Measurements from ENCODE around the gene PM20D1.
"Not testable (repeated sequence)": the region's sequence is repeated elsewhere in the genome, so short reads cannot be mapped to it uniquely, and the experiment has no call there.

PM20D1 gene

DNA sequence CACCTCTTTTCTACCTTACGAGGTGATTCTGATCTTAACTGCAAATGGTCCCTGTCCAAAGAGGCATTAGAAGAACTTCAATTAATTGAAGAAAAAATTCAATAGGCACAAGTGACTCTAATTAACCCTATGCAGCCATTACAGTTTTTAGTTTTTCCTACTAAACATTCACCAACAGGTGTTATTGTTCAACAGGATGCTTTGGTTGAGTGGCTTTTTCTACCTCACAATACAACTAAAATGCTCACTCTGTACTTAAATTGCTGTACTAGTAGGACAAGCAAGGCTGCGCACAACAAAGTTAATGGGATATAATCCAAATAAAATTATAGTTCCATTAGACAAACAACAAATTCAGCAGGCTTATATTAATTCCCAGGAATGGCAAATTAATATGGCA is 11.6 kb upstream of the PM20D1 start:
- Mint-ChIP-seq H3K4me1 (peaks cover 4% of the 10 kb centered on the region), H3K9me3 (peaks cover 2% of the 10 kb centered on the region), H3K4me3 (no peak overlapping the region), H3K36me3 (no peaks in the 10 kb centered on the region), H3K27me3 (peaks cover 20% of the 10 kb centered on the region), H3K27ac (no peak overlapping the region)
- DNase-seq, result no peak
- CTCF ChIA-PET, result no interaction called here

DNA sequence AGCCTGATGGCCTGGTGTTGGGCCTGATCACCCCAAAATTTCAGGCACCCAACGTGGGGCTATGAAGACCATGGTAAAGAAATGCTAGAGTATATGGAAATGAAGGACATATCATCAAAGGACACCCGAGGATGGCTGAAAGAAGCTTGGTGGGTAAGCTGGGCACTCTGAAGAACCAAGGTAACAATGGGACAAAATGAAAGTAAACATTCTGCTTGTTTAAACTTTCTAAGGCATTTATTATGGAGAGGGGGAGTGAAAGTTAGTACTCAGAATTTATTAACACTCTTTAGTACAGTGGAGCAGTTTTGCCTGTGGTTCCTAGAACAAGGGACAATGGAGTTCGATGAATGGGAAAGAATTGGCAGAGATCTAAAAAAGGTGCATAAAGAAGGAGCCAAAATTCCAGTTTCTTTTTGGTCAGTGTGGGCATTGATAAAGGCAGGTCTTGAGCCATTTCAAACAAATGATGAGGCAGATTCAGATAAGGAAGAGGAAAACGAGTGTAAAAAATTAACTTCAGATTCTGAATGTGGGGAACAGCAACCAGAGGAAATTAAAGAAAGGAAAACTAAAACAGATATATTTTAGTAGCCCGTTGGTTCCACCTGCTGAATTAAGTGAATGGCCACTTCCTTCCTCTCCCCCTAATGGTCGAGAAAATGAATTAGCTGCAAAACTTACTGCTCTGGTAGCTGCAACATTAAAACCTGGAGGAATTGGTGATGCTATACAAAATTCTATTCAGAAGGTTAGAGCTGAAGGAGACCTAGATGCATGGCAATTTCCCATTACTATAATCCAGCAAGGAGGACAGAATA is 8.4 kb upstream of the PM20D1 start:
- Mint-ChIP-seq H3K27me3 (peaks cover 21% of the 10 kb centered on the region), H3K4me3 (no peak overlapping the region), H3K9me3 (peaks cover 11% of the 10 kb centered on the region), H3K36me3 (no peaks in the 10 kb centered on the region), H3K4me1 (peaks cover 4% of the 10 kb centered on the region), H3K27ac (no peak overlapping the region)
- CTCF ChIA-PET, result interaction anchor here (0.8 to 1.7 kb wide), 3 partner anchors 60 to 199 kb away, joined by 3 to 5 read pairs (median 4); no protein-coding TSS in a partner anchor
- DNase-seq, result no peak

DNA sequence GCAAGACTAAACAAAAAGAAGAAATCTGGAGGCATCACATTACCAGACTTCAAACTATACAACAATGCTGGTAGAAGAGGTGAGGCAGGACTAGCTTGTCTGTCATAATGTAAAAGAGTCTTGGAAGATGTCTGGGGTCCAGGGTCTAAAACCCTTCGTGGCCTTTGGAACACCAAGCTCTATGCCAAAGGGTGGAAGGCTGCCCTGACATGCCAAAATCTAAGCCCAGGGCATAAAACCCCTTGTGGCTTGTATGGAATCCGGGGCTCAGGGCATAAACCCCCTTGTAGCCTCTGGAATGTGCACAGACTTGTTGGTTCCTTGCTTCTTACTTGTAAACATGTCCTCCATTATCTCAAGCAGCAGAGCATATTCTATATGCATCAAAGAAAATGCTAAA is 7.6 kb upstream of the PM20D1 start:
- Mint-ChIP-seq H3K27me3 (peaks cover 20% of the 10 kb centered on the region), H3K9me3 (peaks cover 14% of the 10 kb centered on the region)
- DNase-seq, H3K4me1 Mint-ChIP-seq, H3K27ac Mint-ChIP-seq, H3K4me3 Mint-ChIP-seq, H3K36me3 Mint-ChIP-seq: not testable (repeated sequence)
- CTCF ChIA-PET, result interaction anchor here (1.7 kb wide), 1 partner anchor 199 kb away, joined by 5 read pairs; no protein-coding TSS in a partner anchor

DNA sequence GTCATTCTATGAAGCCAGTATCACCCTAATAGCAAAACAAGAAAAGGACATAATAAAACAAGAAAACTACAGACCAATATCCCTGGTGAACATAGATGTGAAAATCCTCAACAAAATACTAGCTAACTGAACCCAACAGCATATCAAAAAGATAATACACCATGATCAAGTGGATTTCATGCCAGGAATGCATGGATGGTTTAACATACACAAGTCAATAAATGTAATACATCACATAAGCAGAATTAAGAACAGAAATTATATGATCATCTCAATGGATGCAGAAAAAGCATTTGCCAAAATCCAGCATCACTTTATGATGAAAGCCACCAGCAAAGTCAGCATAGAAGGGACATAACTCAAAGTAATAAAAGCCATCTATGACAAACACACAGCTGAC is 6.5 kb upstream of the PM20D1 start:
- CTCF ChIA-PET, result no interaction called here
- Mint-ChIP-seq H3K4me1 (peaks cover 4% of the 10 kb centered on the region), H3K4me3 (no peak overlapping the region), H3K9me3 (peaks cover 14% of the 10 kb centered on the region), H3K36me3 (no peaks in the 10 kb centered on the region), H3K27me3 (peaks cover 16% of the 10 kb centered on the region), H3K27ac (no peak overlapping the region)
- DNase-seq, result no peak

DNA sequence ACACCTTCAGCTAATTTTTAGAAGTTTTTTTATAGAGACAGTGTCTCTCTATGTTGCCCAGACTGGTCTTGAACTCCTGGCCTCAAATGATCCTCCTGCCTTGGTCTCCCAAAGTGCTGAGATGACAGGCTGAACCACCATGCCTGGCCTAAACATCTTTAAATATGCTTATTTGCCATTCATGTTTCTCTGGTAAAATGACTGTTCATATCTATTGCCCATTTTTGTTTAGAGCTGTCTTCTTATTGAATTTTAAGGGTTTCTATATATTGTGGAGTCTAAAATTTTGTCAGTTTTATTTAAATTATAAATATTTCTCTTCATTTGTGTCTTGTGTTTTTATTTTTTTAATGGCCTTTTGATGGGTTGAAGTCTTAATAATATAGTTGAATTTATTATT is 3.0 kb upstream of the PM20D1 start:
- DNase-seq, result no peak
- Mint-ChIP-seq H3K27me3 (peaks cover 31% of the 10 kb centered on the region), H3K9me3 (peaks cover 14% of the 10 kb centered on the region), H3K27ac (no peak overlapping the region), H3K36me3 (no peaks in the 10 kb centered on the region), H3K4me1 (peaks cover 17% of the 10 kb centered on the region), H3K4me3 (no peak overlapping the region)
- CTCF ChIA-PET, result interaction anchor here (1.5 kb wide), 1 partner anchor 12 kb away, joined by 3 read pairs; no protein-coding TSS in a partner anchor

DNA sequence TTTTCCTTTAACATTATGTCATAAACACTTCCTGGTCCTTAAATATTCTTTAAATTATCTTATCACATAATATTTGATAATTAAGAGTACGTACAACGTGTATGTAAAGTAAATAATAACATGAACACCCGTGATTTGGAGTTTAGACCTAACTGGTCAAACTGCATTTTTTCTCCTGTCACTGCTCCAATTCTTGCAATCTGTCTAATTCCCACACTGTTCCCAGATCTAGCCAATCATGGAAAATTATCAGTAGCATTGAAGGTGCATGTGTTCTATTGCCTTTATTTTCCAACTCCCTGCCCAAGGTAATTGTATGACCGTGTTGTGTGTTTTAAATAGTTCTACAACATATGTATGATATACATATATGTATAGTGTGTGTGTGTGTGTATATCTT is 2.1 kb upstream of the PM20D1 start:
- H3K27me3 Mint-ChIP-seq, result peaks cover 29% of the 10 kb centered on the region
- no peak for DNase-seq
- no peak overlapping the region for H3K4me3 Mint-ChIP-seq
- H3K9me3 Mint-ChIP-seq, result peaks cover 14% of the 10 kb centered on the region
- CTCF ChIA-PET, result interaction anchor here (1.5 kb wide), 1 partner anchor 11 kb away, joined by 3 read pairs; no protein-coding TSS in a partner anchor
- peaks cover 17% of the 10 kb centered on the region for H3K4me1 Mint-ChIP-seq
- no peaks in the 10 kb centered on the region for H3K36me3 Mint-ChIP-seq
- H3K27ac Mint-ChIP-seq, result no peak overlapping the region

DNA sequence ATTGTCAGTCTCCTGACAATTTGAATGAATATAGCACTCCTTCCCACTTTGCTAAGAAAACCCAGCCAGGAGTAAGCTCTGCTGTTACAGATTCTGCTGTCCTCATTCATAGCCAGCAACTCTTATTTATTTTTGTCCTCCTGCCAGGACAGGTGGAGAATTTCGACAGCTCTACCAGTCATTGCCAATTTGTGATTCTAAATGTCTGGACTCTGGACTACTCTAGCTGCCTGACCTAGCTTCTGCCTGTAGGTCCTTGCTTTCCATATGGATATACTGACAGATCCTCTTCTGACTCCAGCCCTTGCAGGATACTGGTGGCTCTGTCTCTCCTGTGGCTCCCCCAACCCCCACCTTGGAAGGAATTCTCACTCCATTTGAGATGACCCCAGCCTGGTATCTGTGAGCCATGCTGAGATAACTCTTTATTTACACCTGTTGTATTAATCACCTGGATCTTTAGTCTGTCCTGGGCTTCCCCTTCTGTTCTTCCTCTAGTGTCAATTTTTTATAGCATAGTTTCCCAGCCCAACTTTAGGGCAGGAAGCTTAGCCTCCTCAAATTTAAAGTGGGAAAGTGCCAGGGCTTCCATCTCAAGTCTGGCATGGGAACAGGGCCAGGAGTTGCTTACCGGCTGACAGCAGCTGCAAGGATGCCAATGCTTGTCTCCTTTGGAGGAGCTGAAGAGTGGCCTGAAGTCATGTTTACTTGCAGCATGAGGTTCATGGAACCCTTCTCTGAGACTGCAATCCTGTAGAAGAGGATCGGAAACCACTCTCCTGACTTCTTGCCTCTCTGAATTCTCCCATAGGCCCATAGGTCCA is 6.7 kb downstream of the PM20D1 start:
- no peak for DNase-seq
- CTCF ChIA-PET, result no interaction called here
- Mint-ChIP-seq H3K36me3 (no peaks in the 10 kb centered on the region), H3K9me3 (no peaks in the 10 kb centered on the region), H3K27ac (no peak overlapping the region), H3K4me3 (no peak overlapping the region), H3K4me1 (no peaks in the 10 kb centered on the region), H3K27me3 (no peaks in the 10 kb centered on the region)

DNA sequence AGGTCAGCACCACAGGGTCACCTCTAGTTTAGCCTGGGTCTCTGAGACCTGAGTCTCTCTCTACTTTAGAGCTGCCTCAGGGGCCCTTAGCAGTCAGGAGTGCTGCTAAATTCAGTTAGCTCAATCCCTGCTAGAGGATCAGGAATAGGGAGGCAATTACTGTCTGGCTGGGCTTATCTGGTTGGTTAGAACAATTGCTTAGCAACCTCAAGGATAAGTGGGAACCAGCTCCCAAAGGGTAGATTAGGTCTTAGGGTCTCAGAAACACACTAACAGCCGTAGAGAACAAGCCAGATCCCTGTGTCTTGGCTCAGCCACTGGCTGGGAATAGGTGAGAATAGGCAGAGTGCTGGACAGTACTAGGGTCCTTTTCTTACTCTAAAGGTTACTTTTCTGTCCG is 7.7 kb downstream of the PM20D1 start:
- CTCF ChIA-PET, result no interaction called here
- no peaks in the 10 kb centered on the region for H3K36me3 Mint-ChIP-seq
- H3K27ac Mint-ChIP-seq, result no peak overlapping the region

DNA sequence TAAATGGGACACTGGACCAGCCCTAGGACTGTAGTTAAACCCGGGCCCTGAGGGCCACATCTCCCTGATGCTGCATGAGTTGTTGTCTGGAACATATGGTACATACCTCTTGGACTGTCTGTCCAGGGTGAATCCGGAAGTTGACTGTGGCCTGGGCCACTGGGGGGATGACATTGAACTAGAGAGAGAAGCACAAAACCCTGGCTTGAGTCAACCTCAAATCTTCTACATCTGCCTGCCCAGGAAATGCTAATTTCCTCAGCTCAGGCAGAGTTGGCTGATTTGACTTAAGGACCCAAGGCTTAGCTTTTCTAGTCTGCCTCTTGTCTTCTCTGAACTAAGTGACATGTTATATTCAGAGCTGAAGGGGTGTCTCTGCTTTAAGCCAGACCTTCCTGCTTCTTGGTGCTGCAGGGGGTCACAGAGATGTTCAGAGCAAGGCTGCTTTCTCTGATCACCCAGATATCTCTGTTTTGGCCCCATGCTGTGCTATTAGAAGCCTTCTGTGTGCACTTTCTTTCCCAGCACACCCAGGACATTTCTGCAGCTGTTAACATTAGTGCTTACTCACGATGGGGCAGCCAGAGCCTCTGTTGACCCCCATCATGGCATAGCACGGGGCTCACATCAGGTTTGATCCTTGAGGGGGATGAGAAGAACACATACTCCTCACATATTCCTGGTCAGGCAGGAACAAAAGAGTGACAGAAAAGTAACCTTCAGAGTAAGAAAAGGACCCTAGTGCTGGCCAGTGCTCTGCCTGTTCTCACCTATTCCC is 9.6 kb downstream of the PM20D1 start:
- no peak overlapping the region for H3K4me3 Mint-ChIP-seq
- H3K36me3 Mint-ChIP-seq, result no peaks in the 10 kb centered on the region
- no peak for DNase-seq
- no peaks in the 10 kb centered on the region for H3K4me1 Mint-ChIP-seq
- CTCF ChIA-PET, result interaction anchor here (1.4 kb wide), 2 partner anchors 12 to 48 kb away, joined by 3 to 6 read pairs; no protein-coding TSS in a partner anchor
- no peaks in the 10 kb centered on the region for H3K9me3 Mint-ChIP-seq
- peaks cover 9% of the 10 kb centered on the region for H3K27me3 Mint-ChIP-seq
- no peak overlapping the region for H3K27ac Mint-ChIP-seq

More for the DNA sequence above, 7.7 kb downstream of the PM20D1 start:
- no peak for DNase-seq
- H3K27me3 Mint-ChIP-seq, result peaks cover 7% of the 10 kb centered on the region
- H3K4me3 Mint-ChIP-seq, result no peak overlapping the region
- H3K4me1 Mint-ChIP-seq, result no peaks in the 10 kb centered on the region
- H3K9me3 Mint-ChIP-seq, result no peaks in the 10 kb centered on the region

DNA sequence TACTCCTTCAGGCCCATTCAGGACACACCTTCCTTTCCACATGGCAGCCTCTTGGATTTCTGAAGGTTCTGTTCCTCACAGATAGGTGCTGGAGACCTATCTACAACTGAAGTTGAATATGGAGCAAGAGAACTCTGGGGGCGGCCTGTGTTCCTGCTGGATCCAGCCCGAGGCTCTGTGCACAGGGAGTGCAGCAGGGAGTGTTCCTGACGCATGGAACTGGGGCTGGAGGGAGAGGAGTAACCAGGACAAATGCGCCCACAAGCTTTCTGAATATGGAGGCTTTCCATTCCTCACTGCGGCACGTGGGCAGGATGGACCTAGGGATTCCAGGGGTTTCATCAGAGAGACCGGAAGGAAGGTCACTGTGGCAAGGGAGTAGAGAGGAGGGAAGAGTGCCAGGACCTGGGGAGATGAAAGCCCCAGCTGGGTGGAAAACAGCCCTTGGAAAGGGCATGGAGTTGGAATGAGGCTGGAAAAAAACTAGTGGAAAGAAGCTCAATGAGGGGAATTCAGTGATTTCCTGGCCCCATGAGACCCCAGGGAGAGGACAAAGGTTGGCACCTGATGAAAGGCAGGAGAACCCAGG is 12.5 kb downstream of the PM20D1 start:
- no peak overlapping the region for H3K4me3 Mint-ChIP-seq
- H3K4me1 Mint-ChIP-seq, result no peaks in the 10 kb centered on the region
- CTCF ChIA-PET, result no interaction called here
- no peaks in the 10 kb centered on the region for H3K9me3 Mint-ChIP-seq
- DNase-seq, result no peak
- H3K27me3 Mint-ChIP-seq, result peaks cover 9% of the 10 kb centered on the region
- H3K36me3 Mint-ChIP-seq, result no peaks in the 10 kb centered on the region
- H3K27ac Mint-ChIP-seq, result no peak overlapping the region

DNA sequence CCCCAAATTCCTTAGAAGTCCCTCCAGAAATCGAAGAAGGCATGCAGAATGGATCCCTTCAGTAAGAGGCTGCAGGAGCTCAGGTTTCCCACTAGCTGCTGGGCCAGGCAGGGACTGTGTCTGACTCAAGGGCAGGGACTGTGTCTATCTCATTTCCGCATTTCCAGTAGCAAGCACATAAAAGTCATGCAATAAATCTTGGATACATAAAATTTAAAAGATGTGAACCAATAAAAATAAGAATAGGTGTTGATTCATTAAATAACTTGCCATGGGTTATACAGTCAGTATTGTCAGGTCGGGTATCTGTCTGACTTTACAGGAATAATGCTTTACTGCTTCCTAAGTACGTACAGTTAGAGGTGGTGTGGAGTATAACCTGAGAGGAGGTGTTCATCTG is 15.2 kb downstream of the PM20D1 start:
- CTCF ChIA-PET, result no interaction called here
- Mint-ChIP-seq H3K4me3 (no peak overlapping the region), H3K27me3 (peaks cover 13% of the 10 kb centered on the region), H3K9me3 (no peaks in the 10 kb centered on the region), H3K36me3 (no peaks in the 10 kb centered on the region), H3K27ac (no peak overlapping the region), H3K4me1 (no peaks in the 10 kb centered on the region)
- DNase-seq, result no peak

DNA sequence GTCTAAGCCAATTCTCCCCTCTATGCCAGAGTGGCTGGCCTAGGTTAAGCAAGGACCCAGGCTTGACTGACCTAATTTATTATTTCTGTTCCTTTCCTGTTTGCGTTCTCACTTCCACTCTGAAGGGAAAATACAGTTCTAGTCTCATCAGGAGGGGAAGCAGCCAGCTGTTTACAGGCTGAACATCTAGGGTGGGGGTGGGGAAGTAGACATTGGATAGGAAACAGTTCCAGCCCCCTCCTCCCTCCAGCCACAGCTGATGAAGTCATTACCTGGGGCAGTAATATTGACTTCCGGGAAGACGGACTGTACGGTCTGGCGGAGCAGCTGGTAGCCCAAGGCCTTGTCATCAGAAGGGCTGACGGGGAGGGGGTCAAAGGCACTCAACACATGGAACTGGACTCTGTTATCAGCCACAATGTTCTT is 17.6 kb downstream of the PM20D1 start:
- H3K4me1 Mint-ChIP-seq, result no peaks in the 10 kb centered on the region
- H3K4me3 Mint-ChIP-seq, result no peak overlapping the region
- no peak overlapping the region for H3K27ac Mint-ChIP-seq
- peaks cover 20% of the 10 kb centered on the region for H3K27me3 Mint-ChIP-seq
- CTCF ChIA-PET, result no interaction called here
- H3K9me3 Mint-ChIP-seq, result no peaks in the 10 kb centered on the region
- no peaks in the 10 kb centered on the region for H3K36me3 Mint-ChIP-seq
- no peak for DNase-seq

DNA sequence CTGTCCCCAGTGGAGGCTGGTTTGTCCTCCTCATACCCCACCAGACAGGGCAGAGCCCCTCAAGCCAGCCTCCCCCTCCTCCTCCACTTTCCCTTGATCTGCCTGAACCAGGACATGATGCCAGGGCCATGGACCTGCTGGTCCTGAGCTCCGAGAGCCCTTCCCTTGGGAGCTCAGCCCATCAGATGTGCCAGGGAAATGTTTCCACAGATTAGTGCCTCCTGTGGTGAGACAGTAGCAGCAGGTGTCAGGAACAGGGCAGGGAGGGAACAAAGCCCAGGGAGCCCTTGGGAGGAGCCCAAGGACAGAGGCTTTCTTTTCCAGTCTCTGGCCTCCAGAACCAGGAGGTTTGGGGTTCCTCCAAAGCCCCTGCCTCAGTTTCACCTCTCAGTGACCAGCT is 22.3 kb downstream of the PM20D1 start:
- peaks cover 10% of the 10 kb centered on the region for H3K4me1 Mint-ChIP-seq
- H3K27me3 Mint-ChIP-seq, result peaks cover 28% of the 10 kb centered on the region
- no peak overlapping the region for H3K4me3 Mint-ChIP-seq
- DNase-seq, result no peak
- no peaks in the 10 kb centered on the region for H3K9me3 Mint-ChIP-seq
- no peaks in the 10 kb centered on the region for H3K36me3 Mint-ChIP-seq
- CTCF ChIA-PET, result interaction anchor here (1.0 to 2.2 kb wide), 3 partner anchors 36 to 169 kb away, joined by 3 to 11 read pairs (median 7); no protein-coding TSS in a partner anchor
- H3K27ac Mint-ChIP-seq, result no peak overlapping the region
